Keratinocyte (primary cell): ENCODE data around the gene BABAM2. TPM values are rescaled to one million over a fixed set of nuclear protein-coding genes. Genes with fewer than 3 reads are reported as not detected.

ENCODE experiments used
- DNase-seq: peaks from one replicate; pipeline ENCODE4 v3.0.0-alpha.2; 2011; ENCODE audit warnings: low read depth, missing footprints, low spot score
- FAIRE-seq: peaks from 2 replicates; lab custom pipeline; 2011; peaks lifted over from hg19 to GRCh38; lab: Jason Lieb, UNC
- H2AFZ ChIP-seq: 2 replicates; pipeline ENCODE4 v1.6.0; 2012; ENCODE audit warnings: low read length, control low read depth, inconsistent platforms; ENCODE audit not compliant: control insufficient read depth
- H3K27ac ChIP-seq: 2 replicates; pipeline ENCODE4 v1.5.1; 2011; ENCODE audit warnings: low read length; ENCODE audit not compliant: control insufficient read depth, insufficient read depth
- H3K27me3 ChIP-seq: 3 replicates; pipeline ENCODE4 v1.6.0; 2011; ENCODE audit warnings: low read length; ENCODE audit not compliant: control insufficient read depth, insufficient read depth; ENCODE audit errors: extremely low read depth
- H3K36me3 ChIP-seq, 2 experiments: 2 replicates in 1 of 2; 3 replicates in 1 of 2; pipeline ENCODE4 v1.5.1; 2011; ENCODE audit warnings: low read length in 2 of 2, mild to moderate bottlenecking in 1 of 2; ENCODE audit not compliant: control insufficient read depth in 2 of 2, insufficient read depth in 2 of 2; ENCODE audit errors: extremely low read depth in 1 of 2
- H3K4me1 ChIP-seq: 3 replicates; pipeline ENCODE4 v1.5.1; 2011; ENCODE audit warnings: low read length; ENCODE audit not compliant: control insufficient read depth, insufficient read depth; ENCODE audit errors: extremely low read depth
- H3K4me2 ChIP-seq: 3 replicates; pipeline ENCODE4 v1.6.0; 2011; ENCODE audit warnings: low read depth, low read length; ENCODE audit not compliant: control insufficient read depth, insufficient read depth; ENCODE audit errors: extremely low read depth
- H3K4me3 ChIP-seq, 3 experiments: fragments of 200-600 bp in 1 of 3; sonication (generic) in 1 of 3; 2 replicates in 2 of 3; 3 replicates in 1 of 3; pipeline ENCODE4 v1.5.1; 2011 to 2016; ENCODE audit warnings: low read length in 3 of 3, mild to moderate bottlenecking in 3 of 3, control low read depth in 2 of 3, inconsistent platforms in 1 of 3, low read depth in 1 of 3, mixed read lengths in 1 of 3, mixed run types in 1 of 3, moderate library complexity in 1 of 3; ENCODE audit not compliant: control insufficient read depth in 2 of 3, insufficient read depth in 2 of 3; ENCODE audit errors: extremely low read depth in 1 of 3
- H3K79me2 ChIP-seq: 2 replicates; pipeline ENCODE4 v1.6.0; 2012; ENCODE audit warnings: low read length; ENCODE audit not compliant: control insufficient read depth, insufficient read depth
- H3K9ac ChIP-seq: 3 replicates; pipeline ENCODE4 v1.6.0; 2011; ENCODE audit warnings: low read length; ENCODE audit not compliant: control insufficient read depth, insufficient read depth; ENCODE audit errors: extremely low read depth
- H3K9me1 ChIP-seq: 3 replicates; pipeline ENCODE4 v1.6.0; 2011; ENCODE audit warnings: low read length; ENCODE audit not compliant: control insufficient read depth, insufficient read depth; ENCODE audit errors: extremely low read depth
- H3K9me3 ChIP-seq: 2 replicates; pipeline ENCODE4 v1.5.1; 2012; ENCODE audit warnings: low read depth, low read length; ENCODE audit not compliant: control insufficient read depth
- H4K20me1 ChIP-seq: 3 replicates; pipeline ENCODE4 v1.6.0; 2011; ENCODE audit warnings: low read length; ENCODE audit not compliant: control insufficient read depth, insufficient read depth; ENCODE audit errors: extremely low read depth
- EZH2 ChIP-seq: IDR thresholded peaks from one replicate; pipeline ENCODE4 v1.6.1; 2012; ENCODE audit warnings: inconsistent platforms, mild to moderate bottlenecking, low read length, moderate library complexity
- dilution Hi-C: fragments of 300-500 bp; cut with MboI; formaldehyde crosslinking; loops from one replicate; pipeline ENCODE4 v1.7.0; 2020; ENCODE audit warnings: low sequenced_read_pairs; ENCODE audit not compliant: extremely low pct_ligation_motif_present
- polyA plus RNA-seq, 5 experiments: library from polyadenylated mRNA; depleted of rRNA in 3 of 5; stranded (reverse) in 3 of 5; stranded (forward) in 1 of 5; unstranded in 1 of 5; fragments of >200 nt; gene quantifications; 1 replicate in 1 of 5; 2 replicates in 3 of 5; 3 replicates in 1 of 5; pipeline versions ENCODE4 v1.2.1 to v1.2.3, GENCODE V29; 2011 to 2012; ENCODE audit warnings: missing spikeins in 2 of 5, low read depth in 1 of 5, low replicate concordance in 1 of 5
- TF ChIP-seq, protein P1 (sequence below), 3 experiments: IDR thresholded peaks in 1 of 3; conservative IDR thresholded peaks in 1 of 3; optimal IDR thresholded peaks in 1 of 3; 2 replicates in 2 of 3; 3 replicates in 1 of 3; pipeline versions ENCODE3 to v1.5.1; 2011; ENCODE audit warnings: low read length in 3 of 3, mild to moderate bottlenecking in 3 of 3, moderate library complexity in 2 of 3, control low read depth in 1 of 3, inconsistent platforms in 1 of 3; ENCODE audit not compliant: insufficient read depth in 2 of 3; ENCODE audit errors: extremely low read depth in 1 of 3

The BABAM2 gene
- polyA plus RNA-seq, 1 donor (not counting 4 experiments of a cell fraction or from before 2014, with no cell fraction given): 29.8 TPM

DNA sequence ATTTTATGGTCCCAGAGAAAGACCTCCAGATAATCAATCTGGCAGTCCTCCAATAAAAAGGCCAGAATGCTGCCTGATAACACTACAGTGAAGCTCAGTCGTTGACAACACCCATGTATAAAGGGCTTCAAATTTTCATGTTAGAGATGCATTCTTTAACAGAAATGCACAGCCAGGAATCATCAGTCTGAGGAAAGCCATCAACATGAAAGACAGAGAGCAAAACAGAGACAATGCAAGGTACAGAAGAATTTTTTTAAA is 13.8 kb downstream of the BABAM2 start:
- Histone ChIP-seq H3K9ac (no peak overlapping the region), H3K9me3 (no peaks in the 10 kb centered on the region), H3K36me3 (no peaks in the 10 kb centered on the region), H3K9me1 (no peaks in the 10 kb centered on the region), H3K4me3 (no peak overlapping the region), H3K27me3 (no peaks in the 10 kb centered on the region), H3K4me2 (no peak overlapping the region), H3K4me1 (peaks cover 5% of the 10 kb centered on the region), H4K20me1 (no peaks in the 10 kb centered on the region), H2AFZ (no peak overlapping the region), H3K27ac (no peak overlapping the region), H3K79me2 (no peaks in the 10 kb centered on the region)
- DNase-seq (no peak), FAIRE-seq (no peak)
- no peak for TF ChIP-seq EZH2
- TF ChIP-seq, protein P1, sequence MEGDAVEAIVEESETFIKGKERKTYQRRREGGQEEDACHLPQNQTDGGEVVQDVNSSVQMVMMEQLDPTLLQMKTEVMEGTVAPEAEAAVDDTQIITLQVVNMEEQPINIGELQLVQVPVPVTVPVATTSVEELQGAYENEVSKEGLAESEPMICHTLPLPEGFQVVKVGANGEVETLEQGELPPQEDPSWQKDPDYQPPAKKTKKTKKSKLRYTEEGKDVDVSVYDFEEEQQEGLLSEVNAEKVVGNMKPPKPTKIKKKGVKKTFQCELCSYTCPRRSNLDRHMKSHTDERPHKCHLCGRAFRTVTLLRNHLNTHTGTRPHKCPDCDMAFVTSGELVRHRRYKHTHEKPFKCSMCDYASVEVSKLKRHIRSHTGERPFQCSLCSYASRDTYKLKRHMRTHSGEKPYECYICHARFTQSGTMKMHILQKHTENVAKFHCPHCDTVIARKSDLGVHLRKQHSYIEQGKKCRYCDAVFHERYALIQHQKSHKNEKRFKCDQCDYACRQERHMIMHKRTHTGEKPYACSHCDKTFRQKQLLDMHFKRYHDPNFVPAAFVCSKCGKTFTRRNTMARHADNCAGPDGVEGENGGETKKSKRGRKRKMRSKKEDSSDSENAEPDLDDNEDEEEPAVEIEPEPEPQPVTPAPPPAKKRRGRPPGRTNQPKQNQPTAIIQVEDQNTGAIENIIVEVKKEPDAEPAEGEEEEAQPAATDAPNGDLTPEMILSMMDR (optimal IDR thresholded peaks at IDR 0.05 in 1 of 3, IDR thresholded peaks at IDR 0.05 in 1 of 3, conservative IDR thresholded peaks at IDR 0.05 in 1 of 3; ENCODE audit: extremely low read depth in 1 of 3, insufficient read depth in 2 of 3, low read length in 3 of 3): no peak
- dilution Hi-C loops: no loop called here

DNA sequence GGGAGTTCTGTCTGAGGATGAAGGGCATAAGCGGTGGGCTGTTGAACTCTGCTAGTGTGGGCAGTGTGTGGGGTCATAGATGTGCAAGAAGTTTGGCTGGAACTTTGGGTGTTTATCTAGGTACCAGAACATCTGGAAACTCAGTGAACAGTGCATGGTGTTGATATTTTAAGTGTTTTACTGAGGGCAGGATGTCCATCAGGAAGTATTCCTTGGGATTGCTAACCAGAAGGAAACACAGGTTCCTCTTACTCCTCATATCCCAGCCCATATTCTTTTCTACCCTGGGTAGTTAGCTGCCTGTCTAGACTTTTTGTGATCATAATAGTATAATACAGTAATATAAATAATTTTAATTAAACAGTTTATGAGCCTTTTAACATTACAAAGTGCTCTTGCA is 15.5 kb downstream of the BABAM2 start:
- H4K20me1 ChIP-seq: no peaks in the 10 kb centered on the region
- H3K27me3 ChIP-seq: no peaks in the 10 kb centered on the region
- no peak for DNase-seq
- no peak for TF ChIP-seq EZH2
- TF ChIP-seq, protein P1 (optimal IDR thresholded peaks at IDR 0.05 in 1 of 3, IDR thresholded peaks at IDR 0.05 in 1 of 3, conservative IDR thresholded peaks at IDR 0.05 in 1 of 3; ENCODE audit: extremely low read depth in 1 of 3, insufficient read depth in 2 of 3, low read length in 3 of 3): no peak
- peaks cover 5% of the 10 kb centered on the region for H3K4me1 ChIP-seq
- H3K4me3 ChIP-seq: no peak overlapping the region
- no peak overlapping the region for H3K27ac ChIP-seq
- H3K79me2 ChIP-seq: no peaks in the 10 kb centered on the region
- H3K36me3 ChIP-seq: no peaks in the 10 kb centered on the region
- FAIRE-seq: no peak
- H3K9me1 ChIP-seq: no peaks in the 10 kb centered on the region
- H3K9ac ChIP-seq: no peak overlapping the region
- dilution Hi-C loops: no loop called here
- H3K4me2 ChIP-seq: no peak overlapping the region
- H2AFZ ChIP-seq: no peak overlapping the region
- H3K9me3 ChIP-seq: no peaks in the 10 kb centered on the region
